HG03064 (cell line): ENCODE measurements around the gene INPP5D.
"Not testable (repeated sequence)": the region's sequence is repeated elsewhere in the genome, so short reads cannot be mapped to it uniquely, and the experiment has no call there.

Experiments used
- ATAC-seq: cut with Tn5 transposase; IDR thresholded peaks from one replicate; pipeline ENCODE4 v1.9.1; 2021; ENCODE audit warnings: low read depth; ENCODE audit not compliant: unreplicated experiment

The INPP5D gene

GRCh38 chr2:233133239-233133638 lies 73.1 kb downstream of the INPP5D start:
- no peak for ATAC-seq

GRCh38 chr2:233135421-233135820 lies 75.3 kb downstream of the INPP5D start:
- no peak for ATAC-seq

GRCh38 chr2:233137040-233137439 lies 76.9 kb downstream of the INPP5D start:
- no peak for ATAC-seq

- no peak for ATAC-seq
These were observed 80.0 kb downstream of the INPP5D start for GRCh38 chr2:233140077-233140585.

GRCh38 chr2:233140978-233141377 lies 80.8 kb downstream of the INPP5D start:
- ATAC-seq: no peak

GRCh38 chr2:233141901-233142300 lies 81.8 kb downstream of the INPP5D start:
- ATAC-seq: no peak

GRCh38 chr2:233142355-233142897 lies 82.3 kb downstream of the INPP5D start:
- ATAC-seq: peak; percentile 67

GRCh38 chr2:233143700-233144331 lies 83.7 kb downstream of the INPP5D start:
- ATAC-seq: no peak

GRCh38 chr2:233145726-233146125 lies 85.6 kb downstream of the INPP5D start:
- ATAC-seq: no peak

GRCh38 chr2:233146194-233146593 lies 86.1 kb downstream of the INPP5D start:
- no peak for ATAC-seq

GRCh38 chr2:233147136-233147828 lies 87.1 kb downstream of the INPP5D start:
- ATAC-seq: no peak

GRCh38 chr2:233147829-233148167 lies 87.7 kb downstream of the INPP5D start:
- ATAC-seq: no peak

GRCh38 chr2:233148354-233148753 lies 88.2 kb downstream of the INPP5D start:
- no peak for ATAC-seq

- ATAC-seq: no peak
These were observed 92.4 kb downstream of the INPP5D start for GRCh38 chr2:233152541-233152940.

- ATAC-seq: no peak
These were observed 93.1 kb downstream of the INPP5D start for GRCh38 chr2:233153146-233153798.

GRCh38 chr2:233156001-233156400 lies 95.9 kb downstream of the INPP5D start:
- ATAC-seq: no peak

GRCh38 chr2:233156461-233156860 lies 96.3 kb downstream of the INPP5D start:
- not testable (repeated sequence) for ATAC-seq

- ATAC-seq: no peak
These were observed 101.6 kb downstream of the INPP5D start for GRCh38 chr2:233161730-233162129.

GRCh38 chr2:233162770-233163169 lies 102.6 kb downstream of the INPP5D start:
- ATAC-seq: no peak

GRCh38 chr2:233163486-233164103 lies 103.5 kb downstream of the INPP5D start:
- ATAC-seq: no peak

GRCh38 chr2:233164128-233164635 lies 104.0 kb downstream of the INPP5D start:
- ATAC-seq: no peak
